HPDE6-E6E7 (cell line): ENCODE results near the gene COL13A1.

ENCODE experiments used
- DNase-seq: peaks from one replicate; pipeline ENCODE4 v3.0.0; 2011; ENCODE audit warnings: missing footprints; ENCODE audit errors: extremely low spot score

The COL13A1 gene

DNA sequence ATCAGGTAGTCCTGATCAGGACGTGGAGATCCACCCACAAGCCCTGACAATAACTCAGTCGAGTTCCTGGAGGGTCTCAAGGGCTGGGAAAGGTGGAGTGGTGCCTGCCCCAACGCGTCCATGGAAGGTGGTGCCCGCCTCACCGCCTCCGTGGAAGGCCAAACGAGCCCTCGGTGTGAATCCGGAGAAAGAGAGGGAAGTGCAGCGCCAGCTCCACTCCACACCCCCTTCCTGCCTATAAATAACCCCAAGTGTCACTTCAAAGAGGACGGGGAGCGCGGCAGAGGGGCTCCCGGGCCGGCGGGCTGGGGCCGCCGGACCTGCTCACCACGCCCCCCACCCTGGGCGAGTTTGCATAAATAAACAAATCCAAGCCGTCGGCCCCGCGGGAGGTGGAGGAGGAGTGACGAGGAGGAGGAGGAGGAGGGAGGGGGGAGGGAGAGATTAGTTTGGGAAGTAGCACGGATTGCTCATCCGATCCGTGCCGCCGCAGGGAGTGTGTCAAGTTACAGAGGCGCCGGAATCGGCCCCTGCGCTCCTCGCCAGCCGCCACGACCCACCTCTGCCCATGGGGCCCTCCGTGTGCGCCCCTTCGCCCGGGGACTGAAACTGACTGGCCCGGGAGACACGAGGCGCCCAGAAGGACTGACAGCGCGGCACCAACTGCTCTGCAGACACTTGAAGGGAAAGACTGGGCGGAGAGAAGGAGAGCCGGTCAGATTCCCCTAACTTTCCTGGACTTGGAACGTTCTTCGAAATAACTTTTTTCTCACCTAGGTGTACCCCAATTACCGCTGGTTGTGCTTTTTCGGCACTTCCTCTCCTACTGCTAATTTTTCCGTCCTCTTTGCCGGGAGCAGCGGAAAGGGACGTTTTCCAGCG is at the start of gene COL13A1:
Gene COL13A1, plus strand, starts transcription at position 473 of the 882 bp plus-strand sequence. CDS start 518 bp downstream, outside the sequence.
- DNase-seq: peak; percentile 45

DNA sequence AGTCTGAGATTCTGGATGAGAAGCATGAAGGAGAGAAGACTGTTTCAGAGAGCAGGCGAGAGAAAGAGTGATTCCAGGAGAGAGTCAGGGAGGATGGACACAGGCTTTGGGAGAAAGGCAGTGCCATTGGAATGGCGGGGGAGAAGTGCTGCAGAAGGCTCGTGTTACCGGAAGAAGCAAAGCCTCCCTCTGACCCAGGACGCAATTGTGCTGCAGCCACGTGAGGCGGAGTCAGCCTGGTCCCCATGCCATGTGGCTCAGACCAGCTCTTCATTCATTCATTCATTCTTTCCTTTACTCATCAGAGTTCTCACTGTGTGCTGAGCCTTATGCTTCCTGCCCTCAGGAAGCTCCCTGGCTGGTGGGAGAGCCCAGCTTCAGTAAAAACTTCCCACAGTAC is 49.2 kb upstream of the COL13A1 start:
- no peak for DNase-seq

DNA sequence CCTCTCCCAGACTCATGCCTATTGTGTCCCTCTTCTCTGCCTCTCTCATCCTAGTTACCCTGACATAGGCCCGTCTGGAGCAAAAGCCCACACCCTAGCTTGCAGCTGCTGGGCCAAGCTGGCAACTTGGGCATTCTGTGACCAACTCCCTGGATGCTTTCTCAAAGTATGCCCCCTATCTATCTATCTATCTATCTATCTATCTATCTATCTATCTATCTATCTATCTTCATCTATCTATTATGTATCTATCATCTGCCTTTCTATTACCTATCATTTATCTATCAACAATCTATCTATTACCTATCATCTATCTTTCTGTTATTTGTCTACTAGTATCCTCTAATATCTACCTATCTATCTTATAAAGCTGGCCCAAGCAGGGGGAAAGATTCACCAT is 45.4 kb upstream of the COL13A1 start:
- DNase-seq: no peak

DNA sequence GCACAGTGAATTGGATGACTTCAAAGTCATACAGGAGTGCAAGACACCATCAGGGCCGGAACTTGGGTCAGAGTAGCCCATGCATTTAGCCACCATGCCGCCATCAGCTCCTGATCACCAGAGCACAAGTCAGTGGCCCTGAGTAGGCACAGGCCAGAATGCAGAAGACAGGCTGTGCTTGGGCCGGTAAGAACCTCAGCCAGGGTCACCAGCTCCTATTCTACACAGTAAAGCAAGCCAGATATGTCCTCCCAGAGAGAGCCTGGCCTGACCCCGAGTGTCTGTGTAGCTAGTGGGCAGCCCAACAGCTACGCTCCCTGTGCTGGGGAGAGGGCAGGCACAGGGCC is 44.5 kb upstream of the COL13A1 start:
- DNase-seq: no peak

GRCh38 chr10:69757553-69758309 is 44.0 kb upstream of the COL13A1 start:
- no peak for DNase-seq

GRCh38 chr10:69758310-69758728 is 43.4 kb upstream of the COL13A1 start:
- no peak for DNase-seq

DNA sequence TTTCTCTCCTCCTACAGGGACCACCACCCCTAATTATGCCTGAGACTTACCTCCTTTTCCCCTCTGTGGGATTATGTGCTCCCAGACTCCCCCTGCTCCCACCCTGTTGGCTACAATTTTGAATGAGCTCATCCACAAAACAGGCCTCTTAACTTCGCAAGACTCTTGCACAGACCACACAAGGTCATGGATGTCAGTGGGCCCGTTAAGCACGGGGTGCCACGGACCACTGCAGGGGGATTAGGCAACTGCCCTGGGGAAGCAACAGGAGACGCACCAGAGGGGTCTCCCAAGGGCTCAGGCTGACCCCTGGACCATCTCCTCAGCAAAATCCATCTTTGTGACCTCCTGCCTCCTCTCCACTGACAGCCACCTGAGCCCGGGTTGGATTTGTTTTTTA is 42.1 kb upstream of the COL13A1 start:
- DNase-seq: no peak

- no peak for DNase-seq
Observed at GRCh38 chr10:69760072-69760471, 41.6 kb upstream of the COL13A1 start.

DNA sequence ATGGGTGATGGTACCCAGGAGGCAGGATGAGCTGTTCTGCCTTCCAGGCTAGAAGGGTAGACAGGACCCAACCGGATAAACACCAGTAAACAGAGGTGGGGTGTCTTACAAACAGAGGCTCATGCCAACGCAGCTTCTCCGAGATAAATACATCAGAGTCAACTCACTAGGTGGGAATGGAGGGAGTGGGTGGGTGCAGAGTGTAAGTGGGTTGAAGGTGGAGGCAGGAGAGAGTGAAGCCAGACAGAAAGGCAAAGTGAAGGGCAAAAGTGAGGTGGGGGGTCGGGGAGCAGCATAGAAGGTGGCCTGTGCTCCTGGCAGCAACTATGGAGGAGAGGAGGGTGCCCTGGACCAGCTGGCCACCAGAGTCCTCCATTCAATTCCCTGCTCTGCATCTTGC is 40.4 kb upstream of the COL13A1 start:
- DNase-seq: no peak

- DNase-seq: no peak
Observed at GRCh38 chr10:69766161-69766910, 35.4 kb upstream of the COL13A1 start.

DNA sequence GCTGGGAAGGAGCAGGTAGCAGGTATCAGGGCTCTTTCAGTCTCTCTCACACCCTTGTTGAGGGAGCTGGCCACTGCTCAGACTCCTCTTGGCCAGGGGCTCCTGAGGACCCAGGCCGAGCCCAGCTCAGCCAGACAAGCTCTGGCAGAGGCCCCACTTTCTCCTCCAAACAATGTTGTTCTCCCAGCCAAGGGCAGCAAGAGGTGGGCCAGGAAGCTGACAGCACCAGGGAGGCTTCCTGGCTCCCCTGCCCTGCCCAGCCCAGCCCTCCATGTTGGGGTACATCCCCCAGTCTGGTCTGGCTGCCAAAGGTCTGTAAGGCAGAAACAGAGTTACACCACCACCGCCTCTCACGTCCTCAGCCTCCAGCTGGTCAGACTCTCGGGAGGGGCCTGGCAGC is 33.9 kb upstream of the COL13A1 start:
- no peak for DNase-seq

DNA sequence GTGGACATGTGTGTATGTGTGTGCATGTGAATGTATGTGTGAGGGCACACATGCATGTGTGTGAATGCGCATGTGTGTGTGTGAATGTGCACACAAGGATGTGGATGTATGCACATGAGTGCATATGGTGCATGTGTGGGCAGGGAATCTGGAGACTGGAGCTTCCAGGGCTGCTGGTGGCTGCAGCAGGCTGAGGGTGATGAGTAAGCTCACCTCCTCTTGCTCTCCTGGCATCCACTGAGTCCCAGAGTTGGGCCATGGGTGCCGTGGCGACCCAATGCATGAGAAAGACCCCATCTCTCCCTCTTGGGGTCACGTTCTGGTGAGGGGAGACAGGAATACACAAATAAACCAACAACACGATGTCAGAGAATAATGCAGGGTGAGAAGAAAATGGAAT is 33.3 kb upstream of the COL13A1 start:
- no peak for DNase-seq

DNA sequence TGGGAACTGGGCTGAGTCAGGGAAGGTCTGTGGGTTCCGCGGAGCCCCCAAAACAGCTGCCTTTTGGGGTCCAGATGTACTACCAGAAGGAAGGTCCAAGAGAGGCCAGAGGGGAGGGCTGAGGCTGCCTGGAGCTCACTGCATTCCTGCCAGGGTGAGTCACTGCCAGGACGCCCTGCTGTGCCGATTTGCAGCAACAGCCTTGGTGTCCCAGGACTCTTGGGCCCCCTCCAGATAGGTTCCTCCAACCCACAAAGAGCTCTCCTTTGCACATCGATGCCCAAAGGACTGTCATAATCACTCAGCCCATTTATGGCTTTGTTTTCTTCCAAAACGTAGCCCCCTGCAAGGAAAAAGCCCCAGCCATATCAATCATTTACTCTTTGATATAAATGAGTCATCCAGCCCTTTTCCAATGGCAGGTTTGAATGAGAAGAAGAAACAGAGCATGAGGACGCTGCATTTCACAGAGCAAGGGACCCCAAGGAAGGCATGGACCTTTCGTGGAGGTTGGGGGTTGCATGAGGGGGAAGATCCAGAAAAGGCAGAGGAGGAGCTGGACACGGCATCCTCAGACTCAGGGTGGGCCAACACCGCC is 32.2 kb upstream of the COL13A1 start:
- DNase-seq: peak; percentile 72

GRCh38 chr10:69772933-69773704 is 28.6 kb upstream of the COL13A1 start:
- no peak for DNase-seq

- no peak for DNase-seq
Observed at GRCh38 chr10:69774596-69774995, 27.1 kb upstream of the COL13A1 start.

DNA sequence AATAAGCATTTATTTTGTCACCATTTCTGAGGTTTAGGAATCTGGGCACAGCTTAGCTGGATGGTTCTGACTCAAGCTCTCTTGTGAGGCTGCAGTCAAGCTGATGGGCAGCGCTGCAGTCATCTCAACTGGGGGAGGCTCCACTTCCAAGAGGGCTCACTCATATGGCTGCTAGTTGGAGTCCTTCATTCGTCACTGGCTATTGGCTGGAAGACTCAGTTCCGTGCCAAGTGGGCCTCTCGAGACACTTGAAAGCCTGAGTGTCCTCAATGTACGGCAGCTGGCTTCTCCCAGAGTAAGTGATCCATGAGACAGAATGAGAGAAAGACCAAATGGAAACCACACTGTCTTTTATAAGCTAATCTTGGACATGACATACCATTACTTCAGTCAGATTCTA is 21.6 kb upstream of the COL13A1 start:
- DNase-seq: no peak

- DNase-seq: no peak
Observed at GRCh38 chr10:69781576-69781975, 20.1 kb upstream of the COL13A1 start.

DNA sequence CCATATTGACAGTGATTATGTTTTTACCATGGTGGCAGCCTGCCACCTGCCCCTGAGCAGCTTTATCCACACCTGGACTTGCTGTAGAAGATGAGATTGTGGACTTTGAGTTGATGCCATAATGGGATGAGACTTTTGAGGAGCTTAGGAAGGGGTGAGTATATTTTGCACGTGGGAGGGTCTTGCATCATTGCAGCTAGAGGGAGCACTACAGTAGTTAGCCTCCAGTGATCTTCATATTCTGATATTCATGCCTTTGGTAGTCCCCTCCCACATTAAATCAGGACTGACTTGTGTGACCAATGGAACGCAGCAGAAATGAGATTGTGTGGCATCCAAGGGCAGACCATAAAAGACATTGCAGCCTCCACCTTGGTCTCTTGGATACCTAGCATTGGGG is 18.2 kb upstream of the COL13A1 start:
- no peak for DNase-seq

- DNase-seq: no peak
Observed at GRCh38 chr10:69786791-69787190, 14.9 kb upstream of the COL13A1 start.

DNA sequence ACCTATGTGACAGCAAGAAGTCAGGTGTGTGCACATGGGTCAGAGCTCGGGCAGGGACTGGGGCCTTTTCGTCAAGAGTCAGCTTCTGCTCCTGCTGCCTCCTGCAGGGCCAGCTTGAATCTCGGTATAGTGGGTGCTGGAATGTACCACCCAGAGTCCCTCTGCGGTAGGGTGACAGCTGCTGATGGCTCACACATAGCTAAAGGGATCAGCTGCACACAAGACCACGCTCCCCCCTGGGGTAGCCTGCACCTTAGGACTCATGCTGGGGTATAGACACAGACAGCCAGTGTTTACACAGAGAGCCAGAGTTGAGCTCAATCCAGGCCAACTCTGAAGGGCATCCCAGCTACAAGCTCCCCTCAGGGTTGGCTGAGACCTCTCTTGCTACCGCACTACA is 14.0 kb upstream of the COL13A1 start:
- DNase-seq: no peak

DNA sequence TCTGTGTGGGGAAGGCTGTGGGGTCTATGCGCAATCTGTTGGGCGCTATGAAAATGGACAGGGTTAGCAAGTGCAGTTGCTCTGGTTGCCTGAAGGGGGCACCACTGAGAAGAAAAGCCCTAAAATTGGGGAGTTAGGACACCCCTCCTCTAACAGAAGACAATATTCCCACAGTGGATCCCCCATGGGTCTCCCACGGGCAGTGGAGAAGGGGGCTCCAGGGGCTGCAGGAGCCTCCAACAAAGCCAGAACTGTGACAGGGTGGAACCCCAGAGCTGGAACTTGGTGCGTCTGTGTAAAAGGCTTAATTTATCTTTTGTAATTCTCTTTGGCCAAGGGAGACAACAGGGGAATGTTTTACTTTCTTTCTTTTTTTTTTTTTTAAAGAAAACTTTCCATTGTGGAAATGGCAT is 12.5 kb upstream of the COL13A1 start:
- DNase-seq: no peak
